ENCODE results near the gene DENND1C.

Gene DENND1C

GRCh38 chr19:6481541-6482342, at the start of gene DENND1C:
Gene DENND1C, minus strand, starts transcription at chr19:6481787. Its CDS starts 92 bp downstream, at chr19:6481695.
- DNase-seq (ENCODE audit: low read depth in 2 of 2), result no peak

- DNase-seq (ENCODE audit: low read depth in 2 of 2), result peak; percentile 68 to 73
Measured at GRCh38 chr19:6530386-6531162, 49.0 kb upstream of the DENND1C start, which contains the start of gene TNFSF9. Gene TNFSF9, plus strand, starts transcription at chr19:6531026. Its CDS starts 11 bp downstream, at chr19:6531037.

GRCh38 chr19:6529937-6530385, 48.4 kb upstream of the DENND1C start:
- no peak for DNase-seq (ENCODE audit: low read depth in 2 of 2)

GRCh38 chr19:6529351-6529750, 47.8 kb upstream of the DENND1C start:
- DNase-seq (ENCODE audit: low read depth in 2 of 2), result no peak

- no peak for DNase-seq (ENCODE audit: low read depth in 2 of 2)
Measured at GRCh38 chr19:6528544-6529121, 47.0 kb upstream of the DENND1C start.

- no peak for DNase-seq (ENCODE audit: low read depth in 2 of 2)
Measured at GRCh38 chr19:6527893-6528543, 46.4 kb upstream of the DENND1C start.

GRCh38 chr19:6524311-6524710, 42.7 kb upstream of the DENND1C start:
- no peak for DNase-seq (ENCODE audit: low read depth in 2 of 2)

- no peak for DNase-seq (ENCODE audit: low read depth in 2 of 2)
Measured at GRCh38 chr19:6522712-6523111, 41.1 kb upstream of the DENND1C start.

- DNase-seq (ENCODE audit: low read depth in 2 of 2), result no peak
Measured at GRCh38 chr19:6521718-6522646, 40.4 kb upstream of the DENND1C start.

GRCh38 chr19:6519289-6519688, 37.7 kb upstream of the DENND1C start:
- peak; percentile 58 for DNase-seq (ENCODE audit: low read depth in 2 of 2)

GRCh38 chr19:6518145-6518911, 36.7 kb upstream of the DENND1C start:
- DNase-seq (ENCODE audit: low read depth in 2 of 2), result no peak

GRCh38 chr19:6516659-6517291, 35.2 kb upstream of the DENND1C start:
- peak; percentile 63 to 65 for DNase-seq (ENCODE audit: low read depth in 2 of 2)

- DNase-seq (ENCODE audit: low read depth in 2 of 2), result peak; percentile 76 to 79
Measured at GRCh38 chr19:6516018-6516658, 34.6 kb upstream of the DENND1C start.

- DNase-seq (ENCODE audit: low read depth in 2 of 2), result no peak
Measured at GRCh38 chr19:6514926-6515544, 33.4 kb upstream of the DENND1C start.

GRCh38 chr19:6514089-6514488, 32.5 kb upstream of the DENND1C start:
- DNase-seq (ENCODE audit: low read depth in 2 of 2), result no peak

GRCh38 chr19:6510618-6511017, 29.0 kb upstream of the DENND1C start:
- DNase-seq (ENCODE audit: low read depth in 2 of 2), result no peak

- DNase-seq (ENCODE audit: low read depth in 2 of 2), result no peak
Measured at GRCh38 chr19:6509118-6509971, 27.8 kb upstream of the DENND1C start.

All from fibroblast of skin of left quadriceps (primary cell).